ENCODE measurements around the gene ZNF362. TPM values are rescaled to one million over a fixed set of nuclear protein-coding genes. Genes with fewer than 3 reads are reported as not detected.

The ZNF362 gene
- total and polyA plus RNA-seq, 2 of the 13 experiments (the other 11 are each of a cell fraction or from before 2014, with no cell fraction given): 8.3 to 14.2 TPM

DNA sequence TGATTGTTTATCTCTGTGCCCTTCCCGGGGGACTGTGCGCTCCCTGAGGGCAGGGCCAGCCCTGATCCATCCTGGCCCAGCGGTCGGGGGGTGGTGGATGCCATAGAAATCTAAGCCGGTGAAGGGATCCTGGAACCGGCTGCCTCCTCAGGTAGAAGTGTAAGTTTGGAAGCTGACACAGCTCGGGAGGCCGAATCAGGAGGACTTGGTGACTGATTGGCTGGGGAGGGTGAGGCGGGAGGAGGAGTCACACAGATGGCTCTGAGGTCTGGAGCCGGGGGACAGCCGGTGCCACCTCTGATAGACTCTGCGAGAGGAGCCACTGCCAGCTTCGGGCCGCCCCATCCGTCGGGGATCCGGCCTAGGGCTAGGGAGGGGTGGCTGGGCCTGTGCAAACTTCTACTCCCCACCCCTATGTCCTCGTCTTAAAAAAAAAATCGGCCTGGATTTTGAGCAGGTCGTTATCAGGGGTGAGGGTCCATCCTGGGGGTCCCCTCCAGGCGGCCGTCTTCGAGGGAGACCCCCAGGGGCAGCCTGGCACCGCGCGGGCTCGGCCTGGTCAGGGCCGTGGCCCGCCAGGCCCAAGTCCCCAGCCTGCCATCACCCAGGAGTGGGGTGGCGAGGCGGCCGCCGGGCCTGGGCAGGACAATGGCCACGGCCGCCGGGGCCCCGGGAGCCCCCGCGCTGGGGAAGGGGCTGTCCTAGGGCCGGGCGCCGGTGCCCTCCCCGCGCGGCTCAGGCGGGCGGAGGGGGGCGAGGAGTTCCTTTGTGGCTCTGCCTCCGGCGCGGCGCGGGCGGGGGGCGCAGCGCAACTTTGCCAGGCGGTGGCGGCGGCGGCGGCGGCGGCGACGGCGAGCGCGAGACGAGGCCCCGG, 708 bp upstream of the ZNF362 start (continued):
- TF ChIP-seq, protein P1, sequence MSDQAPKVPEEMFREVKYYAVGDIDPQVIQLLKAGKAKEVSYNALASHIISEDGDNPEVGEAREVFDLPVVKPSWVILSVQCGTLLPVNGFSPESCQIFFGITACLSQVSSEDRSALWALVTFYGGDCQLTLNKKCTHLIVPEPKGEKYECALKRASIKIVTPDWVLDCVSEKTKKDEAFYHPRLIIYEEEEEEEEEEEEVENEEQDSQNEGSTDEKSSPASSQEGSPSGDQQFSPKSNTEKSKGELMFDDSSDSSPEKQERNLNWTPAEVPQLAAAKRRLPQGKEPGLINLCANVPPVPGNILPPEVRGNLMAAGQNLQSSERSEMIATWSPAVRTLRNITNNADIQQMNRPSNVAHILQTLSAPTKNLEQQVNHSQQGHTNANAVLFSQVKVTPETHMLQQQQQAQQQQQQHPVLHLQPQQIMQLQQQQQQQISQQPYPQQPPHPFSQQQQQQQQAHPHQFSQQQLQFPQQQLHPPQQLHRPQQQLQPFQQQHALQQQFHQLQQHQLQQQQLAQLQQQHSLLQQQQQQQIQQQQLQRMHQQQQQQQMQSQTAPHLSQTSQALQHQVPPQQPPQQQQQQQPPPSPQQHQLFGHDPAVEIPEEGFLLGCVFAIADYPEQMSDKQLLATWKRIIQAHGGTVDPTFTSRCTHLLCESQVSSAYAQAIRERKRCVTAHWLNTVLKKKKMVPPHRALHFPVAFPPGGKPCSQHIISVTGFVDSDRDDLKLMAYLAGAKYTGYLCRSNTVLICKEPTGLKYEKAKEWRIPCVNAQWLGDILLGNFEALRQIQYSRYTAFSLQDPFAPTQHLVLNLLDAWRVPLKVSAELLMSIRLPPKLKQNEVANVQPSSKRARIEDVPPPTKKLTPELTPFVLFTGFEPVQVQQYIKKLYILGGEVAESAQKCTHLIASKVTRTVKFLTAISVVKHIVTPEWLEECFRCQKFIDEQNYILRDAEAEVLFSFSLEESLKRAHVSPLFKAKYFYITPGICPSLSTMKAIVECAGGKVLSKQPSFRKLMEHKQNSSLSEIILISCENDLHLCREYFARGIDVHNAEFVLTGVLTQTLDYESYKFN (CRISPR knock-in tag; conservative IDR thresholded peaks at IDR 0.05): no peak
- TF ChIP-seq ZNF101 (CRISPR knock-in tag; IDR thresholded peaks at IDR 0.05; ENCODE audit: borderline replicate concordance, low read depth) (no peak), NR2F6 (IDR thresholded peaks at IDR 0.05) (no peak), NR2F6 (CRISPR knock-in tag; IDR thresholded peaks at IDR 0.05) (no peak), TCF7 (IDR thresholded peaks at IDR 0.05; ENCODE audit: low read depth) (no peak), ZSCAN29 (CRISPR knock-in tag; conservative IDR thresholded peaks at IDR 0.05) (no peak), MZF1 (CRISPR knock-in tag; IDR thresholded peaks at IDR 0.05; ENCODE audit: borderline replicate concordance) (no peak), MAFK (conservative IDR thresholded peaks at IDR 0.05 in 1 of 2, IDR thresholded peaks at IDR 0.05 in 1 of 2; ENCODE audit: low read length in 2 of 2) (no peak), MXD4 (CRISPR knock-in tag; IDR thresholded peaks at IDR 0.05) (no peak), FOSL1 (CRISPR knock-in tag; IDR thresholded peaks at IDR 0.05; ENCODE audit: borderline replicate concordance) (no peak), NFIB (CRISPR knock-in tag; IDR thresholded peaks at IDR 0.05; ENCODE audit: borderline replicate concordance) (no peak), ZNF547 (CRISPR knock-in tag; IDR thresholded peaks at IDR 0.05) (peak; percentile 59), ZBTB2 (CRISPR knock-in tag; IDR thresholded peaks at IDR 0.05; ENCODE audit: low read depth) (peak; percentile 69), NFE2 (CRISPR knock-in tag; IDR thresholded peaks at IDR 0.05) (no peak), ZNF121 (CRISPR knock-in tag; IDR thresholded peaks at IDR 0.05) (no peak), SP2 (CRISPR knock-in tag; IDR thresholded peaks at IDR 0.05) (no peak), E2F1 (CRISPR knock-in tag; IDR thresholded peaks at IDR 0.05) (no peak), ZMAT3 (CRISPR knock-in tag; conservative IDR thresholded peaks at IDR 0.05) (no peak), ZNF703 (CRISPR knock-in tag; IDR thresholded peaks at IDR 0.05; ENCODE audit: borderline replicate concordance) (no peak)
- TF ChIP-seq, protein P2, sequence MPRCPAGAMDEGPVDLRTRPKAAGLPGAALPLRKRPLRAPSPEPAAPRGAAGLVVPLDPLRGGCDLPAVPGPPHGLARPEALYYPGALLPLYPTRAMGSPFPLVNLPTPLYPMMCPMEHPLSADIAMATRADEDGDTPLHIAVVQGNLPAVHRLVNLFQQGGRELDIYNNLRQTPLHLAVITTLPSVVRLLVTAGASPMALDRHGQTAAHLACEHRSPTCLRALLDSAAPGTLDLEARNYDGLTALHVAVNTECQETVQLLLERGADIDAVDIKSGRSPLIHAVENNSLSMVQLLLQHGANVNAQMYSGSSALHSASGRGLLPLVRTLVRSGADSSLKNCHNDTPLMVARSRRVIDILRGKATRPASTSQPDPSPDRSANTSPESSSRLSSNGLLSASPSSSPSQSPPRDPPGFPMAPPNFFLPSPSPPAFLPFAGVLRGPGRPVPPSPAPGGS (CRISPR knock-in tag; IDR thresholded peaks at IDR 0.05): peak; percentile 25; the same call in 1 of the 2 replicates
- TF ChIP-seq, protein P3, sequence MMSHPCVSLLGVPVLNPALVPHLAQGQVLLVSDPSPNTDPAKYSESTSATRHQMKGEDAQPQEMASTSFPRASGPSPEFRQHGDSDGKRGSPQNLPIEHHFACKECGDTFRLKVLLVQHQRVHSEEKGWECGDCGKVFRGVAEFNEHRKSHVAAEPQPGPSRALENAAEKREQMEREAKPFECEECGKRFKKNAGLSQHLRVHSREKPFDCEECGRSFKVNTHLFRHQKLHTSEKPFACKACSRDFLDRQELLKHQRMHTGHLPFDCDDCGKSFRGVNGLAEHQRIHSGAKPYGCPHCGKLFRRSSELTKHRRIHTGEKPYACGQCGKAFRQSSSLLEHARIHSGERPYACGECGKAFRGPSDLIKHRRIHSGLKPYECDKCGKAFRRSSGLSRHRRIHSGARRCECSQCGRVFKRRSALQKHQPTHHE (CRISPR knock-in tag; IDR thresholded peaks at IDR 0.05; ENCODE audit: borderline replicate concordance): no peak

All from HepG2 (cell line).